NCI-H1092 treated with DMSO at 0.1 percent for 48 hours (cell line): ENCODE measurements around the gene PRKN.
"Not testable (repeated sequence)": the region's sequence is repeated elsewhere in the genome, so short reads cannot be mapped to it uniquely, and the experiment has no call there.

Experiments used
- DNase-seq: peaks from one replicate; lab custom pipeline; 2025; lab: John Stamatoyannopoulos, UW

The PRKN gene

DNA sequence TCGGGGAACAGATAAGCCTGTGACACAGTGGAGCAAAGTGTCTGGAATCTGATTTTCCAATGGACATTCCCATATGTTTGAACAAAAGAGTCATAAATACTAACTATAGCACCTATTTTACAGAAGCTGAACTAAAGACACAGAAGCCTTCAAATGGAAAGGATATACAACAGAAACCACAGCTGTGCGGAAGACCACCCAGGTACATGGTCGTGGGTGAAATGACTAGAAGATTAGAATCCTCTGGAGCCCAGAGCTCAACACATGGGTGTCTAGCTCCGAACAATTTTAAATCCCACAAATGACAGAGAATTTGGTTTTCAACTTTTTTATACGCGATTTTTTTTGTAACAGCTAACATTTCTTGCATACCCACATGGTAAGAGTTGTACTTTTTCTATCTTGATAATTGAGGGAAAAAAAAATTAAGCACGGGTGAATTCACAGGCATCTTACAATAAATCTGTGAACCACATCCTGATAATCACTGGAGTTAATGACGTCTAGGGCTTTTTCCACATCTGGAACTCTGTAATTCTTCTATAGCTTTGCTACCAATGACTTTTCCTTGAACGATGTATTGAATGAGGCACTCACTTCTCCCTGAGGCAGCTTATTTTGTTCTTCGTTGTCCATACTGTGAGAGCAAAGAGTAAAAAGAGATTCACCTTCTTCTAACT is 1182.6 kb downstream of the PRKN start:
- DNase-seq, result no peak

DNA sequence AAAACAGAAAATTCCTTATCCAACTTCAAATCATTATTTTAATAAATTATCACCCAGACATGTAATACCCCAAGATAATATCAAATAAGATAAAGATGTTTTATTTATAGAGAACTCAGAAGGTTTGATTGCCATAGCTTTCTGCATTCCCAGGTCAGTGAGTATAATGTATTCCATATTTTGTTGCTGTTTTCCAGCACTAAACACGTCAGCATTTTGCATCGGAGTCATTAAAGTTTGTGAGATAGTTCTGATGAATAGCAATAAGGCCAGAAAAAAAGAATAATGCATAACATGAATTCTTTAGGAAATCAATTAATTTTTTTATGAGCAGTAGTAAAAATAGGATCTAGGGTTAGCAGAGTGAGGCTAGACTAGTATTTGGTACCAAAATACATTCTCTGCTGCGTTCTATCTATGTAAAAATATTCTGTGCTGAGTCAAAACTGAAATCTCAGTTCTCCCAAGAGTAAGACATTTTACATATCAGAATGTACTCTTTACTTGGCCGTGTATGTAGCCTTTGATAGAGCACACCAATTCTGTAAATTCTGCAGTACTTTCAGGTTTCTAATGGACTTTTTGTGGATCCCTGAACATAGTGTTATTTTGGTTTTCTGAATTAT is 1183.8 kb downstream of the PRKN start:
- DNase-seq, result no peak

DNA sequence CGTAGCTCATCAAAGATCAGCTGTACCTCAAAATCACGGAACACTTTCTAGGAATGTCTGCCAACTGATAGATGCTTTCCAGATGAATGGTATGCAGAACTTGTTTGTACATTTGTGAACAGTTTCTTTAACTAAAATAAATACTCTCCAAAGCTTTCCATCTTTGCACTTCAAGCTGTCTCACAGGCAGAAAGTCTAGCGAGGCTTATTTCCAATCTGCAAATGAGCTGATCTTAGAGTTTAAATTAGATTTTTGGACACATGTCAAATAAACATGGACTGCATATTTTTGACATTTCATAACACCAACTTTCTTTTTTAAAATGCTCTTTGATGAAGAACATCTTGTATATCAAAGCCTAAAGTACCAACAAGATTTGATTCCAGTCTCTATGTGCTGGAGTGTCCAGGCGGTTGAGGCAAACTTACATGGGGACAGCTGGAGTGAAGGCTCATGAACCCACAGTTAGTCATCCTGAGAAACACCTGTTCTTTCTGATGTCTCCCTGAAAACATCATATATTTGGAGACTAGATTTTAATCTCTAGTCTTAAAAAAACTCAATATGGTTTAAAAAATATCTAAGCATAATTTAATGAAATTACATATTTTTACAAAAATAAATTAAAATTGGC is 1185.1 kb downstream of the PRKN start:
- DNase-seq, result no peak

DNA sequence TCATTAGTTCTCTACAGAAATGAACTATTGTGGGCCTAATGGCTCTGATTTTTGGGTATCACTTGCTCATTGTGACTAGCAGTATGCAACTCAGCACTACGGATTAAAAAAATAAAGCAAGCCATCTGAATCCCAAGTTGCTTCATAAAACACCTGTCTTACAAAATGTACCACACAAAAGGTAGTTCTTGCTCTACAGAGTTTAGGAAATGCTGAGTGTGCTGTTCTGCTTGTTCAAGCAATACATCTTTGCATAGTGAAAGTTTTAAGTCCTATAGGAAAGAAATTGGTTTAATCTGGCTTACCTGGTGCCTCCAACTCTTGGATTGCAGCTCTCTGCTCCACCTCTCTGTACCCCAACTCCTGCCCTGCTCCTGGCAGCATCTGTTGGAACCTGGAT is 1187.0 kb downstream of the PRKN start:
- no peak for DNase-seq

DNA sequence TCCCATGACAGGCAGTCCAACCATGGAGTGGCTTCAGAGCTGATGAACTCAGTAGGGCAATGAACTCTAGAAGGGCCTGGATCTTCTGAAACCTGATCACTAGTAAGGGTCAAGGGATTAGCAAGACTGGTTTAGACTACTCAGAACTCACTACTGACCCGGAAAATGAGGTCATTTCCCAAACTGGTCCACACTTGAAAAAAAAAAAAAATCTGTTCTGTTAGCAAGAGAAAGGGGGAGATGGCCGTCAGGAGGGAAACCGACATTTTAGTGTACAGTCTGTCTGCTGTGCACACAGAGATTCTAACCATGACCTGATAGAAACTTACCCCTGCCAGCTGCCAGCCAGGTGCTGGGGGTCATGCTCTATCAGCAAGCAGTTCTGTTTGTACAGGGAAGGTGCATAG is 1191.3 kb downstream of the PRKN start:
- peak; percentile 24 for DNase-seq

DNA sequence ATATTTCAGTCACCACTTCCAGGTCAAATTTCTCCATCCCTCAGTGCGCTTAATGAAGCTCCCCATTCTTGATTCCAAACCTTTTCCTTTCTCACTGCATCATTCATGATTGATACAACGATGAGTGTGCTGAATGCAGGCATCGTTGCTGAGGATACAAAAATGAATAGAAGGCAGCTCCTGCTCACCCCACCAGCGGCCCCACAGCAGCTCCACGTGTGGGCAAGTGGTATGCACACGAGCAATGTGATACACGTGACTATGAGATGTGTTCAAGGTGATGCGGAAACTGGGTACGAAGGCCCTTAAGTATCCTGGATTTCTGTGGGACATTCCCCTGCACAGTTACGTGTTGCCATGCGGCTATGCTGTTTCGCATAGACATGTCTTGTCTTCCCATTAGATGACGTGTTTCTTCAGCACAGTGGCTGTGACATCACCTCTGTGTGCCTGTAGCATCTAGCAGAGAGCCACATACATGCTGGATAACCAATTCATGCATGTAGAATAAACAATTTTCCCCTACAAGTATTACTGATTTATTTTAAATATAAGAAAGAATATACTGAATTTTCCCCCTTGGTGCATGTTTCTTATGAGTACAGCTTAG is 1193.2 kb downstream of the PRKN start:
- DNase-seq, result no peak

DNA sequence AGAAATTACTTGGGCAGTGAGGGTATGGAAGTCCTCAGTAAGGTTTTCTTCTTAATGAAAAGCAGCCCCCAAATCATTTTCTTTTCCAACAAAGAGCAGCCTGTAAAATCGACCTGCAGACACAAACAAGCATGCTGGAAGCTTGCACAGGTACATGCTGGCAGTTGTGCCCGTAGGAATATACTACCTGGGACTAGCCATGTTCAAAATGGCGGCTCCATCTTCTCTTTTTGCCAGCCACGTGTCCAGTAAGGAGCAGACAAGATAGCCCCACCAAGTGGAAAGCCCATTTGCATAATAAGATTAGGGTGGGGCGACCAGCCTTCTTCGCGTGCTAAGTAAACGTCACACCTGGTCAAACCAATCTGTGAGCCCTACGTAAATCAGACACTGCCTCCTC is 1194.3 kb downstream of the PRKN start:
- no peak for DNase-seq

DNA sequence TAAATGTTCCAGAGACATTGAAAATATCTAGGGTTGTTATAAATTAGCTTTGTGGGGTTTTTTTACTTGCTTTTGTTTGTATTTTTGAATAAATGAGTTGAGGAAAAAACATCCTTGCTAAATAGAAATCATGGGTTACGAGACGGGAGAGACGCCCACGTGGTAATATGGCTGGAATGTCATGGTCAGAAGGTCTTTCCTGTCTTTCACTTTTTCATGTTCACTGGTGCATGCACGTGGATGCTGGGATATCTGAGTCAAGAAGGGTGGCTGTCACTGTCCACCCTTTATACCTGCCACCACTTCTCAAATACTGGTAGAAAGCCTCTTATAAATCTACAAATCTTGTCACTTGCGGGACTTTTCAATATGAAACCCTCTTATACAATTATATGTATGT is 1195.0 kb downstream of the PRKN start:
- no peak for DNase-seq

DNA sequence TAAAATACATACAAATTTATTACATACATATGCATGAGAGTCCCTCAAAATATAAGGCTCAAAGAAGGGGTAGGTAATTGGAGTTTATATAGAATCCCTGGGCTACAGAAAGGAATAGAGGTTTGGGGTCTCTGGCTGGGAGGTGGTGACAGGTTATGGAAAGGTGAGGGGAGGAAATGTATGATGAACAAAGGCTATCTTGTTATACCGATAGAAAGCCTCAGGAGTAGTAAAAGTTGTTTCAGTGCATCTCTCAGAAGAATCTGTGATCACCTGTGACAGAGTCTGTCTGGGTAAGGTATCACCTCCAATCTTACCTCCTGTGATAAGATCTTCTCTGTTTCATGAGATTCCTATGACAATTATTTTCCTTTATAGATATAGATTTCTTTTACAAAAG is 1200.8 kb downstream of the PRKN start:
- no peak for DNase-seq

DNA sequence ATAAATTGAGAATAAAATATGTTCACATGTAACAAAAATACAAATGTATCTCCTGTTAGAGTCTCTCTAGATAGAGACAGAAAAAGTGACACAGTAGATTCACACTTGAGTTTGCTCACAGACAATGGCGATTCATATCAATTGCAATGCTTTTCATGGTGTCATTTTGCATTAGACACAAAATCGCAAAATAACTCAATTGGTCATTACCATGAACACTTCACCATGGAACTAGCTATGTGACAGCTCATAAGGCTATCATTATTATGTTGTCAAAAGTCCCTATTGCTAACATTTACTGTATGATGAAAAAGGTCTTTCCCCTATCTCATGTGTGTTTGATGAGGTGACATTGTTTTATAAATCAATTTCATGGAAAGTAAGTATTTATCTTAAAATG is 1204.2 kb downstream of the PRKN start:
- no peak for DNase-seq

DNA sequence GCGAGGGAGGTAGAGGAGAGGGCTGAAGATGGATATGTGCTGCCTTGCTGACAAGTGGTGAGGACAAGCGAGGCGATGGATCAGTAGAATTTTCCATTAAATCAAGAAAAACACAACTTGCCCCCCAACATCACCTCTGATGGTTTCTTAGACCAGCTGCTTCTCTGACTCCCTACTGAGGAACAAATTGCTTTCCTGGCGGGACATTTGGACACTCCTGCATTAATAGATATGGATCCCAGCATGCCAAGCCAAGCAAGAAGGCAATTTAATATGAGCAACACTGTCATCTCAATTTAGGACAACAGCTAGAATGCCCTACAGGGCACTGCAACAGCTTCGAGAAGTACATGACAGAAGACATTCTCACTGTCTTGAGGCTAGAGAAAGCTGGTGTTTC is 1205.3 kb downstream of the PRKN start:
- DNase-seq, result no peak

DNA sequence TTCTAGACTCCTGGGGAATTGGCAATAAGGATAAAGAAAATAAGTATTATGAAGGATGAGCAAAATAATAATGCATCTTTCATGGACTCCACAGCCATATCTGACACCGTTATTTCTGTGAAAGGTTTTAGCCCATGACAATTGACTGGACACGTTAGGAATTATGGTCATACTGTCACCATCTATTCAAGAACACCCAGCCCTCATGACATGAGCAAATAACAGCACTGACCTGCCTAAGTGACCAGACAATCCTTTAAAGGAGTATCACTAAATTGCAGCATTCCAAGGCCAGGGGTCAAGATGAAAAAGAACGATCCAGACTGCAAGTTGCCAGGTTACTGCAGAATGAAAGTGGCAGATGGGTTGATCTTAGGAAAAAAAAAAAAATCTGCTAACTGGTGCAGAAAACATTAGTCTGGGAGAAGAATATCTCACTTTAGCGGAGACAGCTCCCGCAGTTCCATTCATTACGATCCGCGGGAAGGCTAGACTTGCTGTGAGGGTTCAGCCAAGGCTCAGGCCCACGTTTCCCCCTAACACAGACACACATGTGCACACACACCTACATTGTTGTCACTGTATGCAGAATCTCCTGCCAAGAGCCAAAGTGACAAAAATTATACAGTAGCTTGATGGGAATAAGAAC is 1216.0 kb downstream of the PRKN start:
- DNase-seq, result no peak

DNA sequence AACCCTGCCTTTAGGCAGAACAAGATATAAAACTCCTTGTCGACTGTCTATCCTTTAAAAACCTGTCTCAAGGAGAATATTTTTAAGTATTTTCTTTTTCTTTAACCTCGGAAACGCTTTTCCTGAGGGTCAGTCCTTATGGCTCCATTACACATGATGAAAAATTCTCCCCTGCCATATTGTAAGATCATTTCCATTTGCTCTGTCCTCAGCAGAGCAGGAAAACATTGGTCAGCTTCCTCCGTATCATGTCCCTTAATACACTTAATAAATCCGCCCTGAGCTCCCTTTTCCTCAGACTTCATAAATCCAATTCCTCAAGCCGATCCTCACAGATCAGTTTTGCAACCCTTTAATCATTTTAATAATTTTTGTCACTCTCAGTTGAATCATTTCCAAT is 1219.2 kb downstream of the PRKN start:
- DNase-seq, result no peak

DNA sequence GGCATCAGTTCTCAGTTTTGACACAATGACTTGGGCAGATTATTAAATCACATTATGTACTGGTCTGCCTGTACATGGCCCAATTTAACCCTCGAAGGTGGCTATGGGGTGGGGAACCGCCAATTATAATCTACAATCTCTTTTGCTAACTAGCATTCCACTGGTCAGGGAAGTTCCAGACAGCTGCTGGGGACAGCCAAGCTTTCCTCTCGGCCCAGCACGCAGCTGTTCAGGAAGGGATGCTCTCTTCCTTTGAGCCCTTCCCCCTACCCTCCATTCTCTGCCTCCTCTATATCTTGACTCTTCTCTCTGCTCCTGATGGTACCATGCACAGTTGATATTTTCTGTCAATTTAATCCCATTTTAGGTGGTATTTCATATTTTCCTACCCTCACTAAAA is 1220.2 kb downstream of the PRKN start:
- DNase-seq, result no peak

DNA sequence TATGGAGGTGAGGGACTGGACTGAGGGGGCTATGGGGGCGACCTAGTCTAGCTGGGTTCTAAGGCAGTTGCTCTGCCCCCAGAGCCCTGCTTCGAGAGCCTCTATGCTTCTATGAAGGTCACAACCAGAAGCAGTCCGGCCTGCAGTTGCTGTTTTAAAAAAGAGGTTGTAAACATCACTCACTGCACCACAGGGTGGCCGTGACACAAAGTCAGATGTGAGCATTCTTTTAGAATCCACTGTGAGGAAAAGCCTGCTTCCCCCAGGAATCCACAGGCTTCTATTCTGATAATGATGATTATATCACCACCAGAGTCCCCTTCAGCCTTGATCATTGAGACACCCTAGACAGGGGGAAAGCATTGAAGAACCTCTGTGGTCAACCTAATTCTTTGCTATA is 1224.0 kb downstream of the PRKN start:
- DNase-seq, result no peak

DNA sequence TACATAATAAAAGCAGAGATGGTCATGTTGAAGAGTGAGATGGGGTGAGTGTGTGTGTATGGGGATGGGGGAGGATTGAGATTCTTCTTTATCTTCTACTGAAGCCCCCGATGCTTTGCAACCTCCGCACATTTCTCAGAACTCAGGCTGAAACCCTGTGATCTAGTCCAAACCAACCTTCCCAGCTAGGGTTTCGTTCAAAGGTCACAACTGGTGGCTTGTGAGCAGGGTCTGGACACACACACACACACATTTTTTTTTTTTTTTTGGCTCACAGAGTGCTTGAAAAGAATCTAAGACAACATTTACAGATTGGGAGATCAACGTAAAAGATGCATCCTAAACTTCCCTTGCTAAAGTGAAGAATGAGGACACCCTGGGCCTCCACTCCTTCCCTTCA is 1228.7 kb downstream of the PRKN start:
- DNase-seq, result no peak

DNA sequence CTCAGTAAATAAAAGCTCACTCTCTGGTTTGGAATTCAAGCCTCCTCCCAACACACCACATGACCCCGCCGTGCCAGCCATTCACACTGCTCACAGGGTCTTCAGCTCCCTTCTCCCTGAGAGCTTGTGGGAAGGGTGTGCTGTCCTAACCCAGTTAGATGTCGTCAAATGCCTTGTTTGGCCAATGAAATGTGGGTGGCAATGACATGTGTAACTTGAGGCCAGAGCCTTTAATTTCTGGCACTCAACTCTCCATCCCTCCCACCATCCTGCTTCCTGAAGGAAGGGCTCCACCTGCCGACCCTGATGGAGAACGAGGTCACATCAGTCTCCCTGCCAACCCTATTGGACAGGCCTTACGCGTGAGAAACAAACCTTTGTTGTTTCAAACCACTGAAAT is 1229.2 kb downstream of the PRKN start:
- peak; percentile 72 for DNase-seq

DNA sequence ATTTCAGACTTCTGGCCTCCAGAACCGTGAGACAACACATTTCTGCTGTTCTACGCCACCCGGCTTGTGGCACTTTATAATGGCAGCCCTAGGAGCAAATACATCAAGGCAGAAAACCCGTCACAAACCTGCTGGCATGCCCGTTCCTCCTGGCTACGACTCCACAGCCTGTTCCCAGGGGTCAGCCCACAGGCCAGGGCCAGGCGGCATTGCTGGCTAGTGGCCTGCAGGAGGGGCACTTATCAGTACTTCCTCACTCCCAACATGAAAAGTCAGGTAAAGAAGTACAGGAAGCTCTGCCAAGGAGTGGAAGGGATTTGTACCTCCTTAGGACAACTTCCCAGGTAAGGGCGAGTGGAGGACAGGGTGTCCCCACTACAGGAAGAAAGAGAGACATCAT is 1230.6 kb downstream of the PRKN start:
- DNase-seq, result no peak

DNA sequence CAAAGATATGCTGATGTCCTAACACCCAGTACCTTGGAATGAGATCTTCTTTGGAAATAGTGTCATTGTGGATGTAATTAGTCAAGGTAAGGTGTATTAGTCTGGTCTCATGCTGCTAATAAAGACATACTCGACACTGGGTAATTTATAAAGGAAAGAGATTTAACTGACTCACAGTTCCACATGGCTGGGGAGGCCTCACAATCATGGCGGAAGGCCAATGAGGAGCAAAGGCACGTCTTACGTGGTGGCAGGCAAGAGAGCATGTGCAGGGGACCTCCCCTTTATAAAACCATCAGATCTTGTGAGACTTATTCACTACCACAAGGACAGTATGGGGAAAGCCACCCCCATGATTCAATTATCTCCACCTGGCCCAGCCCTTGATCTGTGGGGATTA is 1231.3 kb downstream of the PRKN start:
- not testable (repeated sequence) for DNase-seq

DNA sequence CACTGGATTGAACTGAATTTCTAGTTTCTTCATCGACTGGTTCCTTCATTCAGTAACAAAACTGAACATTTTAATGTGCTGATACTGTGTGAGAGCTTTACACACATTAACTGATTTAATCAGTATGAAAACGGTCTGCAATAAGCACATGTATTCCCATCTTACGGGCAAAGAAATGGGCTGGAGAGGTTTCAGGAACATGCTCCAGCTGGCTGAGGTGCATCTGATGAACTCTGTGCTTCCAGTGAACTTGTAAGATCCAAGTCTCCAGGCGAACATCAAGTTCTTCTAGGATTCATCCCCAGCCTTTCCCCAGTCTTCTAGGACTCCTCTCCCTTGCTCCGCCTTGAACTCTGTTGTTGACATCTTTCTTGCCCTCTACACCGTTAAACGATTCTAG is 1233.0 kb downstream of the PRKN start:
- DNase-seq, result no peak

DNA sequence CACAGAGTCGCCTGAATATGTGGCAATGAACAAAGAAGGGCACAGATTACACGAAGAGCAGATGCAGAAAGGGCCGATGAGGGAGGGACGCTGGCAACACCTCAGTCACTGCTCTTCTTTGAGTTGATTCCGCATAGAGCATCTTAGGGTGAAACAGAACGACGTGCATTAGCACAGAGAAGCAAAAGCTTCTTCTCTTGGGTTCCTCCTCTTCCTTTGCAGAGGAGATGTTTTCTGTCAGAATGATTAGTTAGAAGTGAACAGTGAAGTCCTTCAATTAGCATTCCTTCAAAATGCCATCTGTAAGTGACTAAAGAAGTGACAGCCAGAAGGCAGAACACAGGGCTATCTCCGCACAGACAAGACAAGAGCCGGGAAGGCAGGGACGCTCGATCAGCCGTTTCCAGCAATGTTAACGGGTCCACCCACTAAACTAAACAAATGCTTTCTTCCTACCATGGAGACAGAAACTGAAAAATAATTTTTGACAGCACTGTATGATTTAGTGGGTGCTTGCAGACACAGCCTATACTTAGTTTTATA is 1233.9 kb downstream of the PRKN start:
- no peak for DNase-seq

DNA sequence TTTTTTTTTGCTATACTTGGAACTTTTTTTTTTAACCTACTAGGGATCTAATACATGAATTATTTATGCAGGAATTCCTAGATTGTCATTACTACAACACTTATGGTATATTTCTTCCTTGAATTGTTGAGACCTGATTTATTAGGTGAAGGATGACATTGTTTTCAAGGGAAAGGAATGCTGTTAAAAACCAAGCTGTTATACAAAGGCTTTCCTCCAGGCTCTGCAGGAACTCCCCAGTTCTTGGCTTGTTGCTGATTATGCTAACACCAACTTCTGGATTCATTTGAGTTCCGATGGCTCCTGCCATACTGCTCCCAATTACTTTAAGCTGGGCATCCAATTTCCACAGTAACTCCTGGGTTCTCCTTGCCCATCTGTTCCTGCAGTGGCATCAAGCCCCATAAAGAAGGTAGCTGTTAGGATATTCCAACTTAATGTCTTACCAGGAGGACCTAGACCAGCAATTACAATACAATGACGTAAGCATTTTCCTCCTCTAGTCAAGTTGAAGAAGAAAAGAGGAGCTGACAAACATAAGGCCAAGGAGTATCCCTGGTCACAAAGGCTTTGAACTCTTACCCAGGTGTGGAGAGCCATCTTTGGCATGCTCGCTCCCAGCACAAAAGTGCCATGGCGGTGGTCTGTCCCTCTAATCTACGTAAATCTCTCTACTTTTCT is 1237.8 kb downstream of the PRKN start:
- DNase-seq, result no peak
